ENCODE results near the gene JMJD1C.

The JMJD1C gene

GRCh38 chr10:63437116-63437949 is 28.4 kb downstream of the JMJD1C start:
- no peak for DNase-seq

- no peak for DNase-seq
Measured at GRCh38 chr10:63436225-63436624, 29.6 kb downstream of the JMJD1C start.

DNA sequence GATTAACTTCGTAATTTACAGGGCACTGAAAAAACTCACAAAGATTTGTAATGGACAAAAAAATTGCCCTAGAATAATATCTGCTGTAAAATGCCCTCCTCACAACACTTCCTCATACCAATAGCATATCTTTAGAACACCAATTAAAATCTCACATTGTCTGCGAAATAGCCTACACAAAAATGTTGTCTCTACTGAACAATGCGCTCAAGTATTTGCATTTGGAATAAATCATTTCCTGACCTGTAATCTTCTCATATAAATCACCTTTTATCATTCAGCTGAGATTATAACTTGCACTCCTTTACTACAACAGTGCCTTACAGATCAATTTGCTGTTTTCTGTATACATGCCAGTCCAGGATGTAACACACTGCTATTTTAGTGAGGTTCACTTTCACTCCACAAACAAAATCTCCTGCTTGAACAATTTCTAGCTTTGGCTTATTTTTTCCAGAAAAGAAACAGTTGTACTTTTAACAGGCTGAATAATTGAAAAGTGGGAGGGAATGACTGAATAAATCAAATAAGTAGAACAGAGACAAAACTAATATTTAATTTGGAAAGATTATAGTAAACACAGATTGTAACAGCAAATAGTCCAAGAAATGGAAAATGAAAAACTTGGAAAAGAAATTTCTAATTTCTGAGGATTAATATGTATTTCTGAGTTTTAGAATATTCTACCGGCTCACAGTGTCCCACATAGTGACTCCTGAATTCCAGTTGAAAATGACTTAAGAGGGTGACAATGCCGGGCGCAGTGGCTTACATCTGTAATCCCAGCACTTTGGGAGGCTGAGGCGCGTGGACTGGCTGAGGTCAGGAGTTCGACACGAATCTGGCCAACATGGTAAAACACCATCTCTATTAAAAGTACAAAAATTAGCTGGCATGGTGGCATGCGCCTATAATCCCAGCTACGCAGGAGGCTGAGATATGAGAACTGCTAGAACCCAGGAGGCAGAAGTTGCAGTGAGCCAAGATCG is 30.6 kb downstream of the JMJD1C start:
- no peak for DNase-seq

- no peak for DNase-seq
Measured at GRCh38 chr10:63431962-63432797, 33.6 kb downstream of the JMJD1C start.

- no peak for DNase-seq
Measured at GRCh38 chr10:63430999-63431356, 34.8 kb downstream of the JMJD1C start.

DNA sequence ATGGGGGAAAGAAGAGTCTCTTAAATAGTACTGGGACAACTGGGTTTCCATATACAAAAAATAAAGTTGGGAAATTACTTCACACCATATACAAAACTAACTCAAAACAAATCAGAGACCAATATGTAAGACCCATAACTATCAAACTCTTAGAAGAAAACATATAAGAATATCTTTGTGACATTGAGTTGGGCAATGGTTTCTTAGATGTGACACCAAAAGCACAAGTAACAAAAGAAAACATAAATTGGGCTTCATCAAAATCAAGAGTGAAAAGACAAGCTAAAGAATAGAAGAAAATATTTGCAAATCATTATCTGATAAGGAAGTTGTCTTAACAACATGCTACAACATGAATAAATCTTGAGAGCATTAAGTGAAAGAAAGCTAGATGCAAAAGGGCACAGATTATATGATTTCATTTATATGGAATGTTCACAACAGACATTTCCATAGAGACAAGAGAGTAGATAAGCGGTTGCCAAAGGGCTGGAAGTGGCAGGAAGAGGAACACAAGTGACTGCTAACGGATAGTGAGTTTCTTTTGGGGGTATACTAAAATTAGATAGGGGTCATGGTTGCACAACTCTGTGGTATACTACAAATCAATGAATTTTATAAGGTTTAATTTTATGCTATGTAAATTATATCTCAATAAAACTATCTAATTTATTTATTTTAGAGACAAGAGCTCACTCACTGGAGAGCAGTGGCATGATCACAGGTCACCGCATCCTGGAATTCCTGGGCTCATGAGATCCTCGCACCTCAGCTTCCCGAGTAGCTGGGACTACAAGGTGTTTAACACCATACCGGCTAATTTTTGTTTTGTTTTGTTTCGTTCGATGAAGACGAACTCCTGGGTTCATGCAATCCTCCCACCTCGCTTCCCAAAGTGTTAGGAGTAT is 35.4 kb downstream of the JMJD1C start:
- DNase-seq: no peak

DNA sequence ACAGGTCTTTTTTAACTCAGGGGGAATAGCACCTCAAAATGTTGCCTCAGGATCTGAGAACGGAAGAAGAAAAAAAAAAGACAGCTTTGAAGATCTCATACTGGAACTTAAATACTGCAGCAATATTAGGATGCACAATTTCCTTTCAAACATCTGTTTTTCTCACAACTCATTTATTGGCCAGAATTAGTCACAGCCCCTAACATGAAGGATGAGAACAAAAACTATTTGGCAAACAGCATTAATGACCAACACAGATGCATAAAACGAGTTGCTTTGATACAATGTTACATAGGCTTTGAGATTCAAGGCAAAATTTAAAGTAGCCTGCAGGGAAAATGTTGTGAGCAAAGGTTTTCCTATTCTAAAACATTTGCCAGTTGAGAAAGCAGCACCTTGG is 36.5 kb downstream of the JMJD1C start:
- no peak for DNase-seq

- no peak for DNase-seq
Measured at GRCh38 chr10:63427013-63427412, 38.8 kb downstream of the JMJD1C start.

- DNase-seq: no peak
Measured at GRCh38 chr10:63425512-63425911, 40.3 kb downstream of the JMJD1C start.

GRCh38 chr10:63424576-63424975 is 41.2 kb downstream of the JMJD1C start:
- no peak for DNase-seq

DNA sequence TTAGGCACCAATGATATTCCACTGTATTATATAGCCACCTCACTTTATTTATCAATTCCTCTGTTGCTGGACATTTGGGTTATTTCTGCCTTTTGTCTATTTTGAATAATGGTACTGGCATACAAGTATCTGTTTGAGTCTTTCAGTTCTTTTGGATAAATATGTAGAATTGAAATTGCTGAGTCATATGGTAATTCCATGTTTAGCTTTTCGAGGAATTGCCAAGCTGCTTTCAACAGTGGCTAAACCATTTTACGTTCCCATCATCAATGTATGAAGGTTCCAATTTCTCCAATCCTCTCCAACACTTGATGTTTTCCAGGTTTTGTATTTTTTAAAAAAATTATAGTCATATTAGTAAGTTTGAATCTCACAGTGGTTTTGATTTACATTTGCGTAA is 42.3 kb downstream of the JMJD1C start:
- DNase-seq: no peak

GRCh38 chr10:63421591-63421990 is 44.2 kb downstream of the JMJD1C start:
- DNase-seq: no peak

DNA sequence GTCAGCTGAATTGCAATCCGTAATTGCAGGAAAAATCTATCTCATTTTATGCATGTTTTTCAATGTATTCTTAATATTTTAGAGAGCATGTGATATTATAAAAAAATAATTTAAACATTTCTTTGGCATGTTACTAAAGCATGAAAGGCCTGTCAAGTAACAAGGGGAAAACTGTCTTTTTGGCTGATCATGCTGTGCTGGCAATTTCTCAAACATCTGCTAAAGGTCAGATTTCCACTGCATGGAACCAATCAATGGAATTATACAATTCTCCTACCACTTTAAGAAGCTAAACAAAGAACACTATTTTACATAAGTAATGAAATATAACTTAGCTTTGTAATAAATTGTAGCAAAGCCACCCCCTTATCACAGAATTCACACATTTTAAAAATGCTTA is 49.4 kb downstream of the JMJD1C start:
- DNase-seq: no peak

DNA sequence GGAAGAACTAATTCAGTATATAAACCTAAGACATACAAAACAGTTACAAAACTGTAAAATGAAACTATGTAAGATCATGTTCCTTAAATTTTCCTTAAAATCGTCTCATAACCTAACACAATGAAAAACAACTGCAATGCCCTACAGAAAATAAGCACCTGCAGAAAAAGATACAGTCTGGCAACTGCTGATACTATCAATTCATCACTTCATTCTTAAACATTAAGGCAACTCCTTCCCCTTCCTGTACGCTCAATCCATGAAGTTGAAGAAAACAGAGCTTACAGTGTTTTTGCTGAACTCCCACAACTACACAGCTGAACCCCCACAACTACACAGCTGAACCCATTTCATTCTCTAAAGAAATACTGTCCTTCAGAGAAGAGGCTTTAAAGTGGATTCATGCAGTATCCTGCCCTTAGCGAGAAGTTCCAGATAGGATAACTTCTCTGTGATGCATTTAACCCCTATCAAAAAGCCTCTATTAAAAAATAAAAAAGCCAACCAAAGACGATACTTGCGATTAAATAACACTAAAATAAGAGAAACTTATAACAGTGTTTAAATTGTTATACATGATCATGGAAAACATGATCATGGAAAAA is 50.0 kb downstream of the JMJD1C start:
- DNase-seq: no peak

DNA sequence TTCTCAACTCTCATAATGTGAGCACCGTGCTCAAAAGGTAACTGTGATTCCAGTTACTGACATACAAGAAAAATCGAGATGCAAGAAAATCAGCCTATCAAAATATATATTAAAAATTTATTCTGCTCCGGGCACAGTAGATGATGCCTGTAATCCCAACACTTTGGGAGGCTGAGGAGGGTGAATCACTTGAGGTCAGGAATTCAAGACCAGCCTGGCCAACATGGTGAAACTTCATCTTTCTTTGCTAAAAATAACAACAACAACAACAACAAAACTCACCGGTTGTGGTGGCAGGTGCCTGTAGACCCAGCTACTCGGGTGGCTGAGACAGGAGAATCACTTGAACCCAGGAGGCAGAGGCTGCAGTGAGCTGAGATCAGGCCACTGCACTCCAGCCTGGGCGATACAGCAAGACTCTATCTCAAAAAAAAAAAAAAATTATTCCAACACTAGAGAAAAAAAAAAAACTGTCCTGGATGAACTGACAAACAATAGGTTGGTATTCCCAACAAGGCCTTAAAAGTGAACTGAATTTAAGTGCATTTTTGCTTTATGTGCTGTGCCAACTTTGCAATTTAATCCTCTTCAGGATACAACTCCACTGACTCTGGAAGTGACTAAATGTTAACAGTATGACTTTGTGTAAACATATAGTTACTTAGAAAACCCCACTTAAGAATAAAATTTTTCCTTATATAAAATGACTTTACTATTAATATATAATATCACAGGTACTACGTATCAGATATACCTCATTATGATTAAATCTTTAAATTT is 51.1 kb downstream of the JMJD1C start:
- DNase-seq: no peak

- no peak for DNase-seq
Measured at GRCh38 chr10:63413429-63413828, 52.3 kb downstream of the JMJD1C start.

- DNase-seq: no peak
Measured at GRCh38 chr10:63412304-63412703, 53.5 kb downstream of the JMJD1C start.

DNA sequence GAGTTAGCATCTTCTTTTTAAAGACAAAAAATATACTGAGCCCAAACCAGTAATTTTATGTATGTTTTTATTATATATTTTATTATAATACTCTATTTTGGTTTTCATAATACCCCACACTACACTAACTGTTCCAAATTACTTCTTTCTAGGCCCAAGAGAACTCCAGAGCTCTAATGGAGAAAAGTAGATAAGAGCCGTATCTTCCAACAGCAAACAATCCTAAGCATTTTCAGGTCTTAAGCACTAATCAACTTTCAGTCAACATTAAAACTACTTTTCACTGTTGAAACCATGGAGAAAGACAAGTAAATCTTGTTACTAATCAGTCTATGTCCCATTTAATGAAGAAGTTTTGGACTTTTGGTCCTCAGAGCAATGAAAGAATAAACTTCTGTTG is 55.1 kb downstream of the JMJD1C start:
- no peak for DNase-seq

GRCh38 chr10:63409465-63410027 is 56.2 kb downstream of the JMJD1C start:
- DNase-seq: no peak

DNA sequence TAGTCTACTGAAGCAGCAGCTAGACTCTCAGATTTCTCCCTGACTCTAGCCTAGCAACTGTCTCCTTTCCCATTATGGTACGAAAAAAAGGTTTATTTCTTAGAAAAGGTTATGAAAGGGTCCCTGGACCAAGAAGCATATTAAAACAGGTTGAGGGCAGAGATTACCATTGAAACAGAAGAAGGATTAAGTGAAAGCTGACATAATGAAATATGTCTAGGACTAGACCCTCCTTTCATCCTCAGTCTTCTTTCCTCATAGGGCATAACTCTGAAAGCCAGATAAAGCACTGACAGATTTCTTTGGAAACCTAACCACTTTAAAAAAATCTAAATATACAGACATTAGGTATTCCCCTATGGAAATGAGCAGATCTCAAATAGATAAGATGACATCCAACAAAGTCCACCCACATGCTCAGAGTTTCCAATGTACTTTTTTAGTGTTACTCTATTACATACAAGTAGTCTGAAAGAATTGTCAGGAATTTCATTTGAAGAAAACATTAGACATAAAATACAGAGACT is 58.6 kb downstream of the JMJD1C start:
- no peak for DNase-seq
